H1 (cell line): ENCODE data around the gene R3HDM4.

Experiments
- ASH2L ChIP-seq: fragments of 200-600, 300-600 bp; sonication (generic); IDR thresholded peaks from one replicate; pipeline ENCODE4 v1.7.1; 2017; ENCODE audit warnings: low read length
- BCL11A ChIP-seq, 2 experiments: IDR thresholded peaks; one replicate each; pipeline ENCODE4 v1.6.1; 2011; ENCODE audit warnings: low read depth in 2 of 2, low read length in 2 of 2, mild to moderate bottlenecking in 2 of 2
- CHD2 ChIP-seq: IDR thresholded peaks from 2 replicates; pipeline ENCODE4 v1.6.1; 2012; ENCODE audit warnings: low read length, improper control_type of control experiment
- CREB1 ChIP-seq: IDR thresholded peaks from 2 replicates; pipeline ENCODE4 v1.6.1; 2012; ENCODE audit warnings: inconsistent platforms
- EZH2 ChIP-seq: fragments of 200-600 bp; sonication (generic); IDR thresholded peaks from 2 replicates; pipeline ENCODE4 v1.7.1; 2012; ENCODE audit warnings: low read depth, mild to moderate bottlenecking, moderate library complexity, low read length, inconsistent platforms; ENCODE audit not compliant: severe bottlenecking
- KDM1A ChIP-seq: fragments of 200-600, 300-600 bp; sonication (generic); IDR thresholded peaks from 2 replicates; pipeline ENCODE4 v1.7.1; 2016; ENCODE audit warnings: mild to moderate bottlenecking, low read length, borderline replicate concordance
- KDM5A ChIP-seq: fragments of 200-600 bp; IDR thresholded peaks from 2 replicates; pipeline ENCODE4 v1.7.1; 2012; ENCODE audit warnings: mild to moderate bottlenecking, low read length, inconsistent platforms, mixed read lengths
- POLR2A ChIP-seq, 2 experiments: IDR thresholded peaks; 1 replicate in 1 of 2; 2 replicates in 1 of 2; pipeline ENCODE4 v1.6.1; 2011; ENCODE audit warnings: low read depth in 2 of 2, low read length in 2 of 2, mild to moderate bottlenecking in 2 of 2; ENCODE audit errors: control extremely low read depth in 1 of 2
- RNF2 ChIP-seq: fragments of 200-900, 300-1000 bp; sonication (generic); IDR thresholded peaks from 2 replicates; pipeline ENCODE4 v1.7.1; 2016; ENCODE audit warnings: borderline replicate concordance, low read depth, mild to moderate bottlenecking, antibody characterized with exemption, low read length; ENCODE audit not compliant: poor library complexity, severe bottlenecking; ENCODE audit errors: missing control alignments
- RXRA ChIP-seq: IDR thresholded peaks from 2 replicates; pipeline ENCODE4 v1.6.1; 2011; ENCODE audit warnings: low read depth, mild to moderate bottlenecking, low read length, moderate library complexity; ENCODE audit not compliant: insufficient read depth
- SAP30 ChIP-seq: fragments of 300-600 bp; sonication (generic); IDR thresholded peaks from 2 replicates; pipeline ENCODE4 v1.7.1; 2012; ENCODE audit warnings: low read length, moderate library complexity, mild to moderate bottlenecking, inconsistent platforms; ENCODE audit not compliant: insufficient read depth, insufficient replicate concordance
- YY1 ChIP-seq: IDR thresholded peaks from 2 replicates; pipeline ENCODE4 v1.6.1; 2011; ENCODE audit warnings: low read depth, mild to moderate bottlenecking, low read length
- ZNF274 ChIP-seq: IDR thresholded peaks from 2 replicates; pipeline ENCODE4 v1.7.0; 2012; ENCODE audit warnings: low read length, borderline replicate concordance; ENCODE audit errors: extremely low read depth
- TF ChIP-seq, protein P1 (sequence below), 3 experiments: IDR thresholded peaks; 1 replicate in 2 of 3; 2 replicates in 1 of 3; pipeline versions ENCODE4 v1.5.1 to v1.6.1; 2011; ENCODE audit warnings: low read length in 3 of 3, mild to moderate bottlenecking in 3 of 3, inconsistent platforms in 2 of 3, low read depth in 1 of 3, moderate library complexity in 1 of 3; ENCODE audit not compliant: insufficient read depth in 1 of 3; ENCODE audit errors: control extremely low read depth in 1 of 3

DNA sequence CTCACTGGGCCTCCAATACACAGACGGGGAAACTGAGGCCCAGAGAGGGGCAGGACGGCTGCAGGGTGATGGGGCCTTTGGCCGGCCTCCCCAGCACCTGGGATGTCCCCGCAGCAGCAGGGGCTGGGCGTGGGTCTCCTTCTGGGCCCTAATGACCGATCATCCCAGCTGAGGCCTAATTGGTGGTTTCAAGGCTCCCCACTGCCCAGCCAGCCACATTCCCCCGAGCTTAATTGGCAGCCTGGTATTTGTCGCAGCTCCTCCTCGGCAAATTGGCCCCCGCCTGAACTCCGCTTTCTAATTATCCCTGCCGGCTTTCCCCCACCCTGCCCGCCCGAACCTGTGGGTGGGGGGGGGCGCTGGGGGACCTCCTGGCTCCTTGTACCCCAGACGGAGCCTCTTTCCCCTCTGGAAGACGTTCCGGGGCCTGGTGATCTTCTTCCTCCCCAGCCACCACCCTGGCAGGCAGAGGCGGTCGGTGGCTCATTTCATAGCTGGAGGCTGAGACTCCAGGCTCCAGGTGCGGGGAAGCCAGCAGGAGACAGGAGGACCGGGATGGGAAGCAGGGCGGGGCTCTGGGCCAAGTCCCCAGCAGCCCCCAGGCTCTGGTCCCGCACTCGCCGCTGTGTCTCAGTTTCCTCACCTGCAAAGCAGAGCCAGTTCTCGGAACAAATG is 43.9 kb upstream of the R3HDM4 start:
- no peak for TF ChIP-seq EZH2
- no peak for TF ChIP-seq CHD2
- TF ChIP-seq SAP30, result no peak
- no peak for TF ChIP-seq RNF2
- TF ChIP-seq, protein P1, sequence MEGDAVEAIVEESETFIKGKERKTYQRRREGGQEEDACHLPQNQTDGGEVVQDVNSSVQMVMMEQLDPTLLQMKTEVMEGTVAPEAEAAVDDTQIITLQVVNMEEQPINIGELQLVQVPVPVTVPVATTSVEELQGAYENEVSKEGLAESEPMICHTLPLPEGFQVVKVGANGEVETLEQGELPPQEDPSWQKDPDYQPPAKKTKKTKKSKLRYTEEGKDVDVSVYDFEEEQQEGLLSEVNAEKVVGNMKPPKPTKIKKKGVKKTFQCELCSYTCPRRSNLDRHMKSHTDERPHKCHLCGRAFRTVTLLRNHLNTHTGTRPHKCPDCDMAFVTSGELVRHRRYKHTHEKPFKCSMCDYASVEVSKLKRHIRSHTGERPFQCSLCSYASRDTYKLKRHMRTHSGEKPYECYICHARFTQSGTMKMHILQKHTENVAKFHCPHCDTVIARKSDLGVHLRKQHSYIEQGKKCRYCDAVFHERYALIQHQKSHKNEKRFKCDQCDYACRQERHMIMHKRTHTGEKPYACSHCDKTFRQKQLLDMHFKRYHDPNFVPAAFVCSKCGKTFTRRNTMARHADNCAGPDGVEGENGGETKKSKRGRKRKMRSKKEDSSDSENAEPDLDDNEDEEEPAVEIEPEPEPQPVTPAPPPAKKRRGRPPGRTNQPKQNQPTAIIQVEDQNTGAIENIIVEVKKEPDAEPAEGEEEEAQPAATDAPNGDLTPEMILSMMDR (IDR thresholded peaks at IDR 0.05; ENCODE audit: control extremely low read depth in 1 of 3, insufficient read depth in 1 of 3, low read depth in 1 of 3, low read length in 3 of 3), result no peak
- TF ChIP-seq ZNF274, result no peak
- TF ChIP-seq CREB1, result no peak
- TF ChIP-seq RXRA, result no peak
- no peak for TF ChIP-seq ASH2L
- no peak for TF ChIP-seq POLR2A (IDR thresholded peaks at IDR 0.05; ENCODE audit: control extremely low read depth in 1 of 2, low read depth in 2 of 2, low read length in 2 of 2)
- TF ChIP-seq BCL11A (IDR thresholded peaks at IDR 0.05; ENCODE audit: low read depth in 2 of 2, low read length in 2 of 2), result no peak
- no peak for TF ChIP-seq KDM5A
- no peak for TF ChIP-seq KDM1A
- no peak for TF ChIP-seq YY1
